Posterior vena cava (tissue), 2 donors: ENCODE measurements around the gene XRCC3. TPM values are rescaled to one million over a fixed set of nuclear protein-coding genes. Genes with fewer than 3 reads are reported as not detected.
"Not testable (repeated sequence)": the region's sequence is repeated elsewhere in the genome, so short reads cannot be mapped to it uniquely, and the experiment has no call there.

Experiments used
- DNase-seq: peaks from one replicate; pipeline ENCODE4 v3.0.0-alpha.2; 2020; ENCODE audit warnings: low spot score
- intact Hi-C, 2 donors: fragments of 100-400 bp; cut with DNase I; formaldehyde crosslinking; loops; one replicate each; pipeline versions ENCODE4 v1.14.1 to v1.14.2; 2022 to 2023
- total RNA-seq, 2 donors: library from RNA; stranded (reverse); fragmentation: NEBNext Ultra II Directional; extraction: Animal tissue kit (Norgen Biotek cat#: 25700); gene quantifications; one replicate each; pipeline ENCODE4 v1.2.1, GENCODE V29; 2021
- donor health status: DM: yes; HTN: yes; CAD: no.
- donor health status: DM: yes; HTN: yes; CAD: no.

XRCC3 gene
- total RNA-seq, 2 donors from 2014 or later, result 4.0 to 4.9 TPM

GRCh38 chr14:103699901-103700752, 15.1 kb downstream of the XRCC3 start:
- DNase-seq, result no peak
- intact Hi-C loops, result loop anchor here in 1 of 2 donors (5.0 kb wide), 1 partner anchor 638 kb away; no protein-coding TSS in a partner anchor

- no peak for DNase-seq
- intact Hi-C loops, result no loop called here
Measured at GRCh38 chr14:103699261-103699661, 16.0 kb downstream of the XRCC3 start.

- intact Hi-C loops, result no loop called here
- peak; percentile 70 for DNase-seq
Measured at GRCh38 chr14:103698380-103699260, 16.6 kb downstream of the XRCC3 start.

GRCh38 chr14:103697603-103698379, 17.5 kb downstream of the XRCC3 start:
- peak; percentile 67 for DNase-seq
- intact Hi-C loops, result no loop called here

- intact Hi-C loops, result no loop called here
- peak; percentile 29 for DNase-seq
Measured at GRCh38 chr14:103697206-103697602, 18.0 kb downstream of the XRCC3 start.

- DNase-seq, result peak; percentile 87
- intact Hi-C loops, result no loop called here
Measured at GRCh38 chr14:103696466-103697071, 18.7 kb downstream of the XRCC3 start.

GRCh38 chr14:103696070-103696402, 19.2 kb downstream of the XRCC3 start:
- intact Hi-C loops, result no loop called here
- DNase-seq, result peak; percentile 36

GRCh38 chr14:103695296-103696069, 19.8 kb downstream of the XRCC3 start:
- intact Hi-C loops, result loop anchor here in 1 of 2 donors (1.0 kb wide), 1 partner anchor 33 kb away; no protein-coding TSS in a partner anchor
- DNase-seq, result peak; percentile 44

- peak; percentile 50 for DNase-seq
- intact Hi-C loops, result loop anchor here in 1 of 2 donors (1.0 kb wide), 1 partner anchor 34 kb away; no protein-coding TSS in a partner anchor
Measured at GRCh38 chr14:103694572-103695026, 20.7 kb downstream of the XRCC3 start.

GRCh38 chr14:103693515-103693914, 21.7 kb downstream of the XRCC3 start:
- intact Hi-C loops, result no loop called here

GRCh38 chr14:103692871-103693270, 22.4 kb downstream of the XRCC3 start:
- peak; percentile 53 for DNase-seq
- intact Hi-C loops, result no loop called here

More at GRCh38 chr14:103693515-103693914, 21.7 kb downstream of the XRCC3 start:
- DNase-seq, result peak; percentile 76

- intact Hi-C loops, result no loop called here
- peak; percentile 47 for DNase-seq
Measured at GRCh38 chr14:103692159-103692558, 23.1 kb downstream of the XRCC3 start.

- intact Hi-C loops, result not testable (repeated sequence)
- peak; percentile 31 for DNase-seq
Measured at GRCh38 chr14:103691655-103692054, 23.6 kb downstream of the XRCC3 start.

GRCh38 chr14:103690332-103690731, 24.9 kb downstream of the XRCC3 start:
- intact Hi-C loops, result no loop called here

GRCh38 chr14:103688906-103689902, 26.0 kb downstream of the XRCC3 start:
- DNase-seq, result peak; percentile 84
- intact Hi-C loops, result loop anchor here in 1 of 2 donors (10.0 kb wide), 1 partner anchor 114 kb away; no protein-coding TSS in a partner anchor

More at GRCh38 chr14:103690332-103690731, 24.9 kb downstream of the XRCC3 start:
- peak; percentile 30 for DNase-seq

- peak; percentile 65 for DNase-seq
Measured at GRCh38 chr14:103688441-103688840, 26.8 kb downstream of the XRCC3 start.

More at GRCh38 chr14:103688441-103688840, 26.8 kb downstream of the XRCC3 start:
- intact Hi-C loops, result loop anchor here in 1 of 2 donors (10.0 kb wide), 1 partner anchor 114 kb away; no protein-coding TSS in a partner anchor
